Measurements from ENCODE around the gene GOLGA5. TPM values are rescaled to one million over a fixed set of nuclear protein-coding genes. Genes with fewer than 3 reads are reported as not detected.

Gene GOLGA5
- total and polyA plus RNA-seq, 2 experiments from 2014 or later: 56.4 to 70.6 TPM

GRCh38 chr14:92786427-92786756, 7.7 kb upstream of the GOLGA5 start:
- 96 to 100% methylated on average over 1 of the region's 1 CpG for WGBS, 2 experiments (ENCODE audit: low coverage in 1 of 2, low lambda C conversion rate in 2 of 2, missing lambda C conversion rate in 2 of 2)
- Histone ChIP-seq H3K27me3 (replicated peaks; ENCODE audit: insufficient read depth) (no peaks in the 10 kb centered on the region), H3K79me2 (ENCODE audit: insufficient read depth) (no peaks in the 10 kb centered on the region), H3K9ac (peak overlapping the region; percentile 58), H3F3A (ENCODE audit: insufficient read depth) (peaks cover 14% of the 10 kb centered on the region), H3K9me3 (ENCODE audit: low read depth) (no peaks in the 10 kb centered on the region), H3K4me2 (ENCODE audit: unreplicated experiment) (peak overlapping the region; percentile 51), H3K36me3 (ENCODE audit: low read depth) (no peaks in the 10 kb centered on the region), H3K27ac (peak overlapping the region; percentile 81), H3K9me2 (ENCODE audit: insufficient read depth) (no peaks in the 10 kb centered on the region), H3K4me1 (ENCODE audit: insufficient read depth) (peaks cover 8% of the 10 kb centered on the region), H3K4me3 (no peak overlapping the region), H4K20me1 (ENCODE audit: insufficient read depth) (no peaks in the 10 kb centered on the region), H2AFZ (peak overlapping the region; percentile 50)
- in situ Hi-C loops (cut with MboI): loop anchor here (25.0 kb wide), 1 partner anchor 649 kb away; no protein-coding TSS in a partner anchor
- no peak for TF ChIP-seq EZH2phosphoT487 (IDR thresholded peaks at IDR 0.05; ENCODE audit: insufficient read depth, low read depth)
- no peak for TF ChIP-seq EZH2 (IDR thresholded peaks at IDR 0.05; ENCODE audit: insufficient read depth, poor library complexity, severe bottlenecking)
- DNase-seq: no peak

- Histone ChIP-seq H3K4me3 (no peak overlapping the region), H3K9ac (no peak overlapping the region), H3K4me1 (ENCODE audit: insufficient read depth) (peaks cover 8% of the 10 kb centered on the region), H3K9me2 (ENCODE audit: insufficient read depth) (no peaks in the 10 kb centered on the region), H3K27ac (no peak overlapping the region), H3K9me3 (ENCODE audit: low read depth) (no peaks in the 10 kb centered on the region), H3K27me3 (replicated peaks; ENCODE audit: insufficient read depth) (no peaks in the 10 kb centered on the region), H2AFZ (no peak overlapping the region), H3K79me2 (ENCODE audit: insufficient read depth) (no peaks in the 10 kb centered on the region), H3F3A (ENCODE audit: insufficient read depth) (peaks cover 14% of the 10 kb centered on the region), H3K36me3 (ENCODE audit: low read depth) (no peaks in the 10 kb centered on the region), H3K4me2 (ENCODE audit: unreplicated experiment) (no peak overlapping the region), H4K20me1 (ENCODE audit: insufficient read depth) (no peaks in the 10 kb centered on the region)
- WGBS, 2 experiments (ENCODE audit: low coverage in 1 of 2, low lambda C conversion rate in 2 of 2, missing lambda C conversion rate in 2 of 2): 89 to 90% methylated on average over 2 of the region's 2 CpGs
- no peak for DNase-seq
- TF ChIP-seq EZH2phosphoT487 (IDR thresholded peaks at IDR 0.05; ENCODE audit: insufficient read depth, low read depth) (no peak), EZH2 (IDR thresholded peaks at IDR 0.05; ENCODE audit: insufficient read depth, poor library complexity, severe bottlenecking) (no peak)
- in situ Hi-C loops (cut with MboI): loop anchor here (25.0 kb wide), 1 partner anchor 650 kb away; no protein-coding TSS in a partner anchor
Measured at GRCh38 chr14:92787554-92787953, 6.6 kb upstream of the GOLGA5 start.

GRCh38 chr14:92789457-92790089, 4.5 kb upstream of the GOLGA5 start:
- Histone ChIP-seq H3K4me3 (no peak overlapping the region), H3K27ac (no peak overlapping the region), H2AFZ (no peak overlapping the region), H3K9ac (no peak overlapping the region), H3K36me3 (ENCODE audit: low read depth) (no peaks in the 10 kb centered on the region), H3K27me3 (replicated peaks; ENCODE audit: insufficient read depth) (no peaks in the 10 kb centered on the region), H3F3A (ENCODE audit: insufficient read depth) (peaks cover 22% of the 10 kb centered on the region), H3K4me2 (ENCODE audit: unreplicated experiment) (no peak overlapping the region), H3K79me2 (ENCODE audit: insufficient read depth) (peaks cover 4% of the 10 kb centered on the region), H4K20me1 (ENCODE audit: insufficient read depth) (no peaks in the 10 kb centered on the region), H3K9me2 (ENCODE audit: insufficient read depth) (no peaks in the 10 kb centered on the region), H3K9me3 (ENCODE audit: low read depth) (no peaks in the 10 kb centered on the region), H3K4me1 (ENCODE audit: insufficient read depth) (peaks cover 17% of the 10 kb centered on the region)
- peak; percentile 39 for DNase-seq
- in situ Hi-C loops (cut with MboI): loop anchor here (25.0 kb wide), 1 partner anchor 652 kb away; no protein-coding TSS in a partner anchor
- no peak for TF ChIP-seq EZH2phosphoT487 (IDR thresholded peaks at IDR 0.05; ENCODE audit: insufficient read depth, low read depth)
- no peak for TF ChIP-seq EZH2 (IDR thresholded peaks at IDR 0.05; ENCODE audit: insufficient read depth, poor library complexity, severe bottlenecking)

DNA sequence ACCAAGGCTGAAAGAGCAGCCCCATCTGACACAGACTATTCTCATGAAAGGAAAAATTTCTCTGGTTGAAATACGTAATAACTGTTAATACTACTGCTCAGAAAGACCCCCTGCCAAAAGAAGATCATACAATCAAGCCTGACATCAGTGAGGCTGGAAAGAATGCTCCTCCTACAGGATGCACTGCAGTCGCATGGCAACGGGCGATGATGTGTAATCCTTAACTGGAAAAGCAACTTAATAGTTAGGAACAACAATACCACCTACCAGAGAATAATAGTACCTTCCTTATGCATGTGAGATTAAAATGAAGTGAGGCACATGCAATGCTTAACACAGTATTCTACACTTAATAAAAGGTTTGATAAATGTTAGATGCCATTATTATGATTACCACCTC, 1.2 kb upstream of the GOLGA5 start:
- Histone ChIP-seq H3K9ac (peak overlapping the region; percentile 76; the same call in 1 of the 2 replicates), H3K9me2 (ENCODE audit: insufficient read depth) (no peaks in the 10 kb centered on the region), H3K79me2 (ENCODE audit: insufficient read depth) (peaks cover 35% of the 10 kb centered on the region), H3K36me3 (ENCODE audit: low read depth) (0 out of 2 replicates have a peak, but pooled peaks cover under 1% of the 10 kb centered on the region), H3K4me1 (ENCODE audit: insufficient read depth) (peaks cover 23% of the 10 kb centered on the region), H4K20me1 (ENCODE audit: insufficient read depth) (no peaks in the 10 kb centered on the region), H3K4me2 (ENCODE audit: unreplicated experiment) (peak overlapping the region; percentile 77), H3K4me3 (no peak overlapping the region), H3K27ac (no peak overlapping the region; the same call in 1 of the 2 replicates), H3K27me3 (replicated peaks; ENCODE audit: insufficient read depth) (no peaks in the 10 kb centered on the region), H3F3A (ENCODE audit: insufficient read depth) (0 out of 2 replicates have a peak, but pooled peaks cover 9% of the 10 kb centered on the region), H2AFZ (peak overlapping the region; percentile 92), H3K9me3 (ENCODE audit: low read depth) (no peaks in the 10 kb centered on the region)
- in situ Hi-C loops (cut with MboI): loop anchor here (25.0 kb wide), 1 partner anchor 656 kb away; no protein-coding TSS in a partner anchor
- DNase-seq: peak; percentile 40
- 88 to 90% methylated on average over 4 of the region's 4 CpGs for WGBS, 2 experiments (ENCODE audit: low coverage in 1 of 2, low lambda C conversion rate in 2 of 2, missing lambda C conversion rate in 2 of 2)
- TF ChIP-seq EZH2 (IDR thresholded peaks at IDR 0.05; ENCODE audit: insufficient read depth, poor library complexity, severe bottlenecking) (no peak), EZH2phosphoT487 (IDR thresholded peaks at IDR 0.05; ENCODE audit: insufficient read depth, low read depth) (no peak)

Measured in GM23248 (cell line).